MCF 10A (cell line): Measurements from ENCODE around the gene MT1M. TPM values are rescaled to one million over a fixed set of nuclear protein-coding genes. Genes with fewer than 3 reads are reported as not detected.

Experiments used
- BruUV-seq: library from RNA; stranded (reverse); fragments of 400-500 nt; replicated peaks from 2 replicates; lab custom pipeline; 2021; lab: Mats Ljungman, UMichigan
- CTCF ChIA-PET: fragments of 300-600 bp; sonication (Branson Sonifier 250); formaldehyde crosslinking; extraction: SDS; loops from one replicate; lab custom pipeline; 2021; ENCODE audit warnings: antibody characterized with exemption, inconsistent platforms; lab: Yijun Ruan, JAX
- POLR2A ChIA-PET: fragments of 300-600, 350-650 bp; sonication (Branson Sonifier 250); formaldehyde crosslinking; extraction: SDS; loops from one replicate; lab custom pipeline; 2020; ENCODE audit warnings: antibody characterized with exemption, inconsistent platforms; lab: Yijun Ruan, JAX
- DNase-seq: peaks from one replicate; pipeline ENCODE4 v3.0.0-alpha.2; 2018; ENCODE audit not compliant: unreplicated experiment
- H3K27ac Mint-ChIP-seq: one replicate; pipeline ENCODE4 v1.8.0; 2022; ENCODE audit warnings: mild to moderate bottlenecking, low read depth, mixed read lengths; ENCODE audit not compliant: unreplicated experiment
- H3K27me3 Mint-ChIP-seq: one replicate; pipeline ENCODE4 v1.8.0; 2022; ENCODE audit warnings: mixed read lengths; ENCODE audit not compliant: insufficient read depth, unreplicated experiment
- H3K36me3 Mint-ChIP-seq: one replicate; pipeline ENCODE4 v1.8.0; 2022; ENCODE audit warnings: mild to moderate bottlenecking, moderate library complexity, mixed read lengths; ENCODE audit not compliant: insufficient read depth, unreplicated experiment
- H3K4me1 Mint-ChIP-seq: one replicate; pipeline ENCODE4 v1.8.0; 2022; ENCODE audit warnings: mixed read lengths; ENCODE audit not compliant: insufficient read depth, unreplicated experiment
- H3K4me3 Mint-ChIP-seq: one replicate; pipeline ENCODE4 v1.8.0; 2022; ENCODE audit warnings: mild to moderate bottlenecking, moderate library complexity, mixed read lengths; ENCODE audit not compliant: unreplicated experiment
- H3K9me3 Mint-ChIP-seq: one replicate; pipeline ENCODE4 v1.8.0; 2022; ENCODE audit warnings: mixed read lengths; ENCODE audit not compliant: unreplicated experiment
- intact Hi-C: fragments of 100-400 bp; cut with micrococcal nuclease; formaldehyde crosslinking; loops from 2 replicates; pipeline ENCODE4 v1.14.1; 2022
- total RNA-seq: library from RNA; stranded (reverse); gene quantifications from 2 replicates; pipeline ENCODE4 v1.2.3, GENCODE V29; 2022
- TF ChIP-seq, protein P1 (sequence below): fragments of 200-600 bp; IDR thresholded peaks from one replicate; pipeline ENCODE4 v1.8.0; 2022; ENCODE audit warnings: antibody characterized with exemption, mild to moderate bottlenecking; ENCODE audit not compliant: unreplicated experiment

The MT1M gene
- total RNA-seq, 1 experiment from 2014 or later: not detected

DNA sequence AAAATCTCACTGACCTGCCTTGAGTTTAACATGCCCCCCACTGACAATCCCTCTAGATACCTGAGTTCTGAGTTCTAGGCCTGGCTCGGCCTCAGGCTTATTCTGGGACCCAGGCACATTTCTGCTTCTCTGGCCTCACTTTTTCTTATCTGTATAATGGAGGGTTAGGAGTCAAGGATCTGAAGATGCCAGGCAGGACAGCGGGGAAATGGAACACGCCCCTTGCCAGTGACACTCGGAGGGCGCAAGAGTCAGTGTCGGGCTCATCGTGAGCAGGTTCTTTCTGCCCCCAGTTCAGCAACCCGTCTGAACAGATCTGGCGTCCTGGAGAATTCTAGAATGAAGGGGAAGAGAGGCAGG lies 43.7 kb upstream of the MT1M start:
- intact Hi-C loops: no loop called here
- Mint-ChIP-seq H3K36me3 (no peaks in the 10 kb centered on the region), H3K27ac (no peak overlapping the region), H3K4me3 (no peak overlapping the region), H3K27me3 (no peaks in the 10 kb centered on the region), H3K9me3 (no peaks in the 10 kb centered on the region), H3K4me1 (no peaks in the 10 kb centered on the region)
- CTCF ChIA-PET: interaction anchor here (0.6 to 3.9 kb wide), 2 partner anchors 12 to 55 kb away, joined by 5 to 22 read pairs; no protein-coding TSS in a partner anchor
- DNase-seq: no peak
- POLR2A ChIA-PET: no interaction called here
- no TSS peak for BruUV-seq
- TF ChIP-seq, protein P1, sequence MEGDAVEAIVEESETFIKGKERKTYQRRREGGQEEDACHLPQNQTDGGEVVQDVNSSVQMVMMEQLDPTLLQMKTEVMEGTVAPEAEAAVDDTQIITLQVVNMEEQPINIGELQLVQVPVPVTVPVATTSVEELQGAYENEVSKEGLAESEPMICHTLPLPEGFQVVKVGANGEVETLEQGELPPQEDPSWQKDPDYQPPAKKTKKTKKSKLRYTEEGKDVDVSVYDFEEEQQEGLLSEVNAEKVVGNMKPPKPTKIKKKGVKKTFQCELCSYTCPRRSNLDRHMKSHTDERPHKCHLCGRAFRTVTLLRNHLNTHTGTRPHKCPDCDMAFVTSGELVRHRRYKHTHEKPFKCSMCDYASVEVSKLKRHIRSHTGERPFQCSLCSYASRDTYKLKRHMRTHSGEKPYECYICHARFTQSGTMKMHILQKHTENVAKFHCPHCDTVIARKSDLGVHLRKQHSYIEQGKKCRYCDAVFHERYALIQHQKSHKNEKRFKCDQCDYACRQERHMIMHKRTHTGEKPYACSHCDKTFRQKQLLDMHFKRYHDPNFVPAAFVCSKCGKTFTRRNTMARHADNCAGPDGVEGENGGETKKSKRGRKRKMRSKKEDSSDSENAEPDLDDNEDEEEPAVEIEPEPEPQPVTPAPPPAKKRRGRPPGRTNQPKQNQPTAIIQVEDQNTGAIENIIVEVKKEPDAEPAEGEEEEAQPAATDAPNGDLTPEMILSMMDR: no peak

DNA sequence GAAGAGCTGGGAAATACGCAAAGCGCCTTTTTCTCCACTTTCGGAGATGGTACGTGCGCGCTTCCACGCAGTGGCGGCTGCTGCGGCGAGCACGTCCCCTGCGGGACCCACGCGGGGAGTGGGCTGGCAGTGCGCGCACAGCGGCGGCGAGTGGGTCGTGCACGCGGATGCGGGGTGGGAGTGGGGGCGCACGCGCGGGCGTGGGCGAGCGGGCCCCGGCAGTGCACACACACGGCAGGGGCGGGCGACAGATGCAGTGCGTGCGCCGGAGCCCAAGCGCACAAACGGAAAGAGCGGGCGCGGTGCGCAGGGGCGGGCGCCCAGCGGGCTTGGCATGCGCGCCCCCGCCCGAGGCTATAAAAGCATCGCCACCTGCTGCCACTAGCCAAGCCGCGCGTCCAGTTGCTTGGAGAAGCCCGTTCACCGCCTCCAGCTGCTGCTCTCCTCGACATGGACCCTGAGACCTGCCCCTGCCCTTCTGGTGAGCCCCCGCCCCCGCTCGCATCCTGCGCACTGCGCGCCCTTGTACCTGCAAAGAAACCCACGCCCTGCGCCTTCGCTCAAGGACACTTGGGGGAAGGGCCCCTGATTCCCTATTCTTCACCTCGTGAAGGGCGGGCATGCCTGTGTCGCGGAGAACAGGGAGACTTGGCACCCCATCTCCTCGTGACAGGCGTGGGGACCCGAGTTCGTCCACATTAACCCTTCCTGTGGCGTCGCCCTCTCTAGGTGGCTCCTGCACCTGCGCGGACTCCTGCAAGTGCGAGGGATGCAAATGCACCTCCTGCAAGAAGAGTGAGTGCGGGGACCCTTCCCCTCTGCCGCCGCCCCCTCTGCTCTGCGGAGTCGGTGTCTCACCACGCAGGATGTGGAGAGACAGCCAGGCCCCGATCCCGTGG lies 43.1 kb upstream of the MT1M start, which contains the start of gene MT3:
Gene MT3, plus strand, starts transcription at position 388 of the 899 bp plus-strand sequence. Its CDS starts 63 bp downstream, at position 451.
- TF ChIP-seq, protein P1: no peak
- no peaks in the 10 kb centered on the region for H3K27me3 Mint-ChIP-seq
- no peak within 1 kb of the TSS for H3K4me3 Mint-ChIP-seq
- DNase-seq: no peak
- no peaks in the 10 kb centered on the region for H3K36me3 Mint-ChIP-seq
- H3K27ac Mint-ChIP-seq: no peak within 1 kb of the TSS
- CTCF ChIA-PET: interaction anchor here (0.6 to 0.7 kb wide), 3 partner anchors 16 to 1889 kb away, joined by 3 to 5 read pairs (median 3); no protein-coding TSS in a partner anchor
- H3K9me3 Mint-ChIP-seq: no peaks in the 10 kb centered on the region
- intact Hi-C loops: no loop called here
- H3K4me1 Mint-ChIP-seq: no peaks in the 10 kb centered on the region
- POLR2A ChIA-PET: no interaction called here
- BruUV-seq: no TSS peak

DNA sequence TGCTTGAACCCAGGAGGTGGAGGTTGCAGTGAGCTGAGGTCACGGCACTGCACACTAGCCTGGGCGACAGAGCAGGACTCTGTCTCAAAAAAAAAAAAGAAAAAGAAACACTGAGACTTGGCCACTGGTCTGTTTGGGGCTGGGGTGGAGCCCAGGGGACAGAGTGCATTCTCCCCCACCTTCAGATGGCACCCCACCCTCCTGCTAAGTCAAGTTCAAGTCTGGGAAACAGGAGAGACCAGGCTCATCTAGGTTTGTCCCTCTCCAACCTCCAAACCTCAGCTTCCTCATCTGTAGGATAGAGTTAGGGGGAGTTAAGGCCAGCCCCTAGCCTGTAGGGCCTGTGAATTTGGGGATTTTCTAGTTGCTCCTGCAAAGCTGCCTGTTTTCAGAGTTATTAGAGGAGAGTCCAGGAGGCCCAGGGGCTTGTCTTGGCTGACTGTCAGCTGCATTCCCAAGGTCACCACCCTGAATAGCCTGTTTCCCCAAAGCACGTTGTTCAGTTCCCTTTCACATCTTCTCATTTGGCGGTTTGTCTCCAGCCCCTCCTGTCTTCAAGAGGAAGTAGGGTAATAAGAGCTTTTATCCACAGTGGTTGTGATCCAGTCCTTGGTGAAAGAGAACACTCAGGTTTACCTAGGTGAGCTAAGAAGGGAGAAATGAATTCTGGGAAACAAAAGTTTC lies 40.9 kb upstream of the MT1M start:
- intact Hi-C loops: no loop called here
- Mint-ChIP-seq H3K4me1 (no peaks in the 10 kb centered on the region), H3K9me3 (no peaks in the 10 kb centered on the region), H3K27ac (no peak overlapping the region), H3K4me3 (no peak overlapping the region), H3K36me3 (peaks cover 5% of the 10 kb centered on the region), H3K27me3 (no peaks in the 10 kb centered on the region)
- POLR2A ChIA-PET: interaction anchor here (1.8 kb wide), 1 partner anchor 15 kb away, joined by 6 read pairs; no protein-coding TSS in a partner anchor
- CTCF ChIA-PET: interaction anchor here (0.6 to 2.3 kb wide), 6 partner anchors 9 to 339 kb away, joined by 3 to 14 read pairs (median 4); no protein-coding TSS in a partner anchor
- no peak for DNase-seq
- TF ChIP-seq, protein P1: no peak
- no TSS peak for BruUV-seq
